Measurements from ENCODE around the gene MUTYH. TPM values are rescaled to one million over a fixed set of nuclear protein-coding genes. Genes with fewer than 3 reads are reported as not detected.

Gene MUTYH
- total and polyA plus RNA-seq, 9 of the 15 experiments (the other 6 are each of a cell fraction or from before 2014, with no cell fraction given), result 3.4 to 53.5 (median 29.0) TPM

GRCh38 chr1:45359882-45360513 is 19.8 kb upstream of the MUTYH start:
- Histone ChIP-seq H3K9ac (ENCODE audit: insufficient read depth in 1 of 2, low read depth in 2 of 2, low read length in 2 of 2) (no peak overlapping the region), H3K9me1 (ENCODE audit: control insufficient read depth, insufficient read depth, low read length) (no peaks in the 10 kb centered on the region), H3K27me3 (ENCODE audit: control insufficient read depth in 2 of 2, insufficient read depth in 2 of 2, low read length in 2 of 2) (no peaks in the 10 kb centered on the region), H3K27ac (ENCODE audit: extremely low read depth, low read depth, low read length) (no peak overlapping the region), H3K4me2 (ENCODE audit: insufficient read depth, low read length) (no peak overlapping the region), H2AFZ (ENCODE audit: low read depth, low read length) (peak overlapping the region; percentile 2), H3K79me2 (ENCODE audit: control insufficient read depth, insufficient read depth, low read length) (no peaks in the 10 kb centered on the region), H3K4me3 (no peak overlapping the region), H3K4me1 (replicated peaks in 1 of 2; ENCODE audit: control insufficient read depth in 2 of 2, insufficient read depth in 2 of 2, low read length in 2 of 2) (peaks cover 0 to 3% of the 10 kb centered on the region in 2 experiments; a peak in 2 of 5 replicates), H4K20me1 (replicated peaks; ENCODE audit: control insufficient read depth, insufficient read depth, low read length) (no peaks in the 10 kb centered on the region), H3K9me3 (replicated peaks; ENCODE audit: control insufficient read depth, insufficient read depth, low read depth, low read length) (no peaks in the 10 kb centered on the region), H3K36me3 (ENCODE audit: control insufficient read depth, insufficient read depth, low read length) (no peaks in the 10 kb centered on the region)
- intact Hi-C loops (cut with micrococcal nuclease) (loop anchor here (1.0 to 2.0 kb wide), 2 partner anchors 133 to 211 kb away; no protein-coding TSS in a partner anchor), in situ Hi-C loops (cut with MboI) (loop anchor here (5.0 kb wide), 1 partner anchor 212 kb away; no protein-coding TSS in a partner anchor)
- BruUV-seq (replicated peaks), result no TSS peak
- CTCF ChIA-PET (ENCODE audit: low intra/inter-chr PET ratio), result interaction anchor here (0.6 to 5.4 kb wide), 3 partner anchors 133 to 210 kb away, joined by 3 to 106 read pairs (median 13); partner anchors contain the start of gene TESK2
- DNase-seq (ENCODE audit: extremely low read depth in 1 of 4, low spot score in 3 of 4) (peak; percentile 28 to 80 (median 38)), ATAC-seq (peak; percentile 84), FAIRE-seq (peak; percentile 76)
- 25% methylated on average over 7 of the region's 7 CpGs for WGBS (ENCODE audit: insufficient coverage, low coverage, missing lambda C conversion rate)
- POLR2A ChIA-PET, result interaction anchor here (0.6 to 15.6 kb wide), 4 partner anchors 12 to 176 kb away, joined by 3 to 226 read pairs (median 4); partner anchors contain the start of genes MUTYH, PRDX1 and TOE1
- TF ChIP-seq JUNB (CRISPR knock-in tag; conservative IDR thresholded peaks at IDR 0.05) (no peak), HIVEP1 (CRISPR knock-in tag; IDR thresholded peaks at IDR 0.05) (peak; percentile 57; the same call in 1 of the 2 replicates), GATA2 (CRISPR knock-in tag; IDR thresholded peaks at IDR 0.05) (no peak), DNMT1 (IDR thresholded peaks at IDR 0.05) (no peak), CTCFL (IDR thresholded peaks at IDR 0.05; ENCODE audit: borderline replicate concordance, insufficient read depth, low read depth, low read length, poor library complexity, severe bottlenecking) (peak; percentile 45), RCOR1 (IDR thresholded peaks at IDR 0.05; ENCODE audit: borderline replicate concordance in 1 of 2, low read depth in 2 of 2, low read length in 2 of 2) (no peak), HINFP (tag; conservative IDR thresholded peaks at IDR 0.05; ENCODE audit: low read depth) (no peak), SRSF3 (IDR thresholded peaks at IDR 0.05; ENCODE audit: insufficient read depth, low read length) (no peak), YBX1 (IDR thresholded peaks at IDR 0.05) (no peak), NR4A1 (CRISPR knock-in tag; IDR thresholded peaks at IDR 0.05) (no peak), NR4A1 (tag; IDR thresholded peaks at IDR 0.05) (no peak), RAD21 (CRISPR knock-in tag; conservative IDR thresholded peaks at IDR 0.05 in 1 of 2, IDR thresholded peaks at IDR 0.05 in 1 of 2) (peak; percentile 93 to 98), BCOR (IDR thresholded peaks at IDR 0.05) (no peak), MCM2 (IDR thresholded peaks at IDR 0.05; ENCODE audit: low read depth) (no peak)
- TF ChIP-seq, protein P1, sequence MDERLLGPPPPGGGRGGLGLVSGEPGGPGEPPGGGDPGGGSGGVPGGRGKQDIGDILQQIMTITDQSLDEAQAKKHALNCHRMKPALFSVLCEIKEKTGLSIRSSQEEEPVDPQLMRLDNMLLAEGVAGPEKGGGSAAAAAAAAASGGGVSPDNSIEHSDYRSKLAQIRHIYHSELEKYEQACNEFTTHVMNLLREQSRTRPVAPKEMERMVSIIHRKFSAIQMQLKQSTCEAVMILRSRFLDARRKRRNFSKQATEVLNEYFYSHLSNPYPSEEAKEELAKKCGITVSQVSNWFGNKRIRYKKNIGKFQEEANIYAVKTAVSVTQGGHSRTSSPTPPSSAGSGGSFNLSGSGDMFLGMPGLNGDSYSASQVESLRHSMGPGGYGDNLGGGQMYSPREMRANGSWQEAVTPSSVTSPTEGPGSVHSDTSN (CRISPR knock-in tag; IDR thresholded peaks at IDR 0.05; ENCODE audit: low read depth), result no peak
- TF ChIP-seq, protein P1 (tag; conservative IDR thresholded peaks at IDR 0.05; ENCODE audit: low read depth), result peak; percentile 46; the same call in 1 of the 2 replicates

All from K562 (cell line).